ENCODE data around the gene AZU1.

GRCh38 chr19:843180-843835 is 15.7 kb downstream of the AZU1 start:
- TF ChIP-seq CTCF (IDR thresholded peaks at IDR 0.05) (peak in 1 of 5 experiments; percentile 14), POLR2A (IDR thresholded peaks at IDR 0.05) (no peak)
